ENCODE results near the gene CDCA7.
"Not testable (repeated sequence)": the region's sequence is repeated elsewhere in the genome, so short reads cannot be mapped to it uniquely, and the experiment has no call there.

Gene CDCA7

GRCh38 chr2:173370198-173370597, 15.5 kb downstream of the CDCA7 start:
- no peak for DNase-seq

GRCh38 chr2:173371023-173371422, 16.4 kb downstream of the CDCA7 start:
- DNase-seq, result no peak

DNA sequence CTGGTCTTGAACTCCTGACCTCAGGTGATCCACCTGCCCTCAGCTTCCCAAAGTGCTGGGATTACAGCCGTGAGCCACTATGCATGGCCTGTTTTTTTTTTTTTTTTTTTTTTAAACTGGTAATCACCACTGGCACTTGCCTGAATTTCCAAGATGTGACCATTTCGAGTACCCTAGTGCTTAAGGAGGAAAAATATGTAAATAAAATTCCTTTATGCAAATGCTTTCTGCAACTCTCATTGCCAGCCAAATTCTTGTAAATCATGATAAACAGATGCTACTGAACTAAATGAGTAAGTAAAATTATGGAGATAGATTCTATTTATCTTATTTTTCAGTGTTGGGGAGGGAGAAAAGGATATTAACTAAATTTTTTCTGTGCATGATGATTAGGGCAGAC, 18.6 kb downstream of the CDCA7 start:
- no peak for DNase-seq

DNA sequence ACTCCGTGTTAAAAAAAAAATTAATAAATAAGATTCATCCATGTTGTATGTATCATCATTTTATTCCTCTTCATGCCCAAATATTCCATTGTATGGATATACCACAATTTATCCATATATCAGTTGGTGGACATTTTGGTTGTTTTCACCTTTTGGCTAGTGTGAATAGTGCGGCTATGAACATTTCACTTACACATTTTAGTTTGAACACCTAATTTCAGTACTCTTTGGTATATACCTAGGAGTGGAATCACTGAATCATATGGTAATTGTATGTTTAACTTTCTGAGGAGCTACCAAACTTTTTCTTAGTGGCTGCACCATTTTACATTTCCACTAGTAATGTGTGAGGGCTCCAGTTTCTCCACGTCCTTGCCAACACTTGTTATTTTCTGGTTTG, 20.0 kb downstream of the CDCA7 start:
- DNase-seq, result no peak

GRCh38 chr2:173385534-173385933, 30.9 kb downstream of the CDCA7 start:
- not testable (repeated sequence) for DNase-seq

GRCh38 chr2:173386021-173386737, 31.5 kb downstream of the CDCA7 start:
- DNase-seq, result no peak

GRCh38 chr2:173386738-173387065, 32.0 kb downstream of the CDCA7 start:
- DNase-seq, result no peak

- DNase-seq, result no peak
Observed at GRCh38 chr2:173387079-173387478, 32.4 kb downstream of the CDCA7 start.

GRCh38 chr2:173387660-173388059, 33.0 kb downstream of the CDCA7 start:
- no peak for DNase-seq

GRCh38 chr2:173388795-173389194, 34.1 kb downstream of the CDCA7 start:
- DNase-seq, result no peak

DNA sequence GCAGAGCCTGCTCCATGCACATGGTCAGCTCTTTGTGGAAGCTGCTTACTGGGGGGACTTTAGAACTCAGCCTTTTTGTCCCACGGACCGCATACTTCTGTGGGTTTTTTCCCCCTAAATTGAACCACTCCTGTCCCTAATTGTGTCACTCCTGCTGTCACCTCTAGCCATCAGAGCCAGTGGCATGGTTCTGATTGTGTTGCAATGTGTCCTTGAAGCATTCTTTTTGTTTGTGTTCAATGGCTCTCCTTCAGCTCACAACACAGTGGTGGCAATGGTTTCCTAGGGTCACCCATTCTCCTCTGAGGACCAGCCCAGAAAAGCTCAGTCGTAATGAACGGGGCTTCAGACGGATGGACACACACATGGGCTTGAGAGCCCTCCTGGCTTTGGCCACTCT, 35.4 kb downstream of the CDCA7 start:
- no peak for DNase-seq

DNA sequence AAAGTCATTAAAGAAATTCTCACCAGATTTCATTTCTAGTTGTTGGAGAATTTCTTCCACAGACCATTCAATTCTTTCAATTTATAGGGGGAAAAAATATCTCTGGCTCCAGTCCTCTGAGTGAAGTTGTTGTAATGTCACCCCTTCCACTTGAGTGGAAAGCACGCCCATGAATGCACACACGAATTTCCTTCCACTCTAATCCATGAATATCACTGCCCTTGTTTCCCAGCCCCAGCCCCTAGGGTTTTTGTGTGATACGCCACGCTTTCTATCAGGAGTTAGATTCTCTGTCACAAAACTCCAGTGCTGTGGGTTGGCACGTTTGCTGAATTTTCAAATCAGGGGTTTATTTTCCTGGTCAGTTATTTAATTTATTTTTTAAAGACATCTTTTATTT, 38.1 kb downstream of the CDCA7 start:
- DNase-seq, result no peak

DNA sequence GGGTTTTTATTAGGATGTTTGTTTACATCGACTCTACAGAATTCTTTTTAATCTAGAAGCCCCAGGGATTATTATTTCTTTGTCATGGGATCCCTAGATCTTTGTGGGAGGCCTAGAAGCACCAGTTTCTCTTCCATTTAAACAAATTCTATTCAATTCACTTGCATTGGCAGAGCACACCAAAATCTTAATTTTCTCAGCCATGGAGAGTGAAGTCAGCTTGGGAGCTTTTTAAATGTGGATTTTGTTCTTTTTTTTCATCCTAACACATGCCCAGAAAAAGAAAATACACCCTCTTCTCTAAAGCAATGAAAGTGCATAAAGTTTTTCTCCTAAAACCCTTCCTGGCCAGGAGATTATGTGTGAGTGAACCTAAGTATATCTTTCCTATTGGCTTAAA, 38.5 kb downstream of the CDCA7 start:
- DNase-seq, result no peak

DNA sequence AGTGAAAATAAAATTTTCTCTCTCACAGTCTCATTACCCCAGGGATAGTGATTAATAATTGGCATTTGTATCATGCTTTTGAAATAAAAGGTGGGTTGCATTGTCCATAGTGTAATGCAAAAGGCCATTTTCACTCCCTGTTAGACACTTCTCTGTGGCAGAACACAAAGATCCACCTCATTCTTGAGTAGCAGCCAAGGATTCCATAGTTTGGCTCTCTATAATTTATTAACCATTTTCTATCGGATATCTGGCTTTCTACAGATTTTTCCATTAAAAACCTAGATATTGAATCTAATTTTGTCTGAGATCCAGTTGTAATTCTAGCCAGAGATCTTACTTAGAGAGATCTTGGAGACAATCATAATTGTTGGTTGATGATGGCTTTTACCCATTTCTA, 39.0 kb downstream of the CDCA7 start:
- no peak for DNase-seq

DNA sequence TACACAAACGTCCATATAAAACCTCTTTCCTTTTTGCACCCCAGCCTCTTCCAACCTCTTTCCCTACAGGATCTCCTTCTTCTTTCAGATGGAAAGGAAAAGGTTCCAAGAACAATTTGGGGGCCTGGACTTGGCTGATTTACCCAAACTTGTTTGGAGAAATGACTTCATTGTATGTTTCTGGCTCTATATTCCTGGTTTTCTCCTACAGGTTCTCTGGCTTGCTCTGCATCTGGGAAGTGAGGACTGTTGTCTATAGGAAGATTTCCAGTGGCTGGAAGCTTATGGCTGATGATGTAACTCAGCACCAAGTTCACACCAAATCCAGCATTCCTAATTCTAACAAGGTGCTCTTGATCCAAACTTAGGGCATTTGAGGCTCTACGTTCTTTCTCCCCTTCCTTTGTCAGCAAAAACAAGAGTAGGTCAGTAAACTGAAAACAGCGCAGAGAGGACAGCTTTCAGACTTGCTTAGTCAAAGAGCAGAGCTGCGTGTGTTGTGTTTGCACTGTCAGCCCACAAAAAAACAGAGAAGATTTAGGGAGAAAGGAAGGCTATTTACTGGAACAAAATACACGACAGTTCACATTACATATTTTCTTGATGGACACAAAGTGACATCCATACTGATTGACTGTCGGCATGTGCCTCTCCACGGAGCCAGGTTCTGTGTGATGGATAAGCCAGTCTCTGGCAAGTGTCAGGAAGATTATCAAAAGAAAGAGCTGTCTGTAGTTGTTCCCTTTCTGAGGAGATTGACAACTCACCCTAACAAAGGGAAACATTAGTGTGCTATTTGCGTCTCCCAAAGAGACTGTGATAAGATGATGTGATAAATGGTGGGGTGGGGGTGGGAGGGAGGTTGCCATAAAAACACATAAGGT, 39.7 kb downstream of the CDCA7 start:
- no peak for DNase-seq

DNA sequence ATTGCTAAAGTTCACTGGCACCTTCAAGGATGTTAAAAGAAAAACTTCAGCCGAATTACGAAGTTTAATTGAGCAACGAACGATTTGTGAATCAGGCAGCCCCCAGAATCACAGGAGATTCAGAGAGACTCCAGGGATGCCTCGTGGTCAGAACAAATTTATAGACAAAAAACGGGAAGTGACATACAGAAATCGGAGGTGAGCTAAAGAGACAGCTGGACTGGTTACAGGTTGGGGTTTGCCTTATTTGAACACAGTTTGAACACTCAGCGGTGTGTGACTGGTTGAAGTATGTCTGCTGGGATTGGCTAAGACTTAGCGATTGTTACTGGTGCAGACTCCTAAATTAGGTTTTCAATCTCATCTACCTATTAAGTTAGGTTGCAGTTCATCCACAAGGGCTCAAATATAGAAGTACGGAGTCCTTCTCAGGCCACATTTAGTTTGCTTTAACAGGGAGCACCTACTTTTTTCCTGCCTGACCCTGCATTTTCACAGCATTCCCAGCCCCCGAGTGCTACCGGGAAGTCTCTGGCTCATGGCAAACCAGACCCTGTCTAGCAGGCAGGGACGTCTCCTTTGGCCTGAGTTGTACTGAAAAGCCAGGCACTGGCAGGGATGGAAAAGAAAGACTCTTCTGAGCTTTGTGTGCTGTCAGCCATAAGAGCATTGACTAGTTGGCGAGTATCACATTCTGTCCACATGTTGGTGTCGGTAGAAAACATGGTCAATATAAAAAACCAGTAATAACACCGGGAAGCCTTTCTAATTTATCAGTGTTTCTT, 41.1 kb downstream of the CDCA7 start:
- no peak for DNase-seq

DNA sequence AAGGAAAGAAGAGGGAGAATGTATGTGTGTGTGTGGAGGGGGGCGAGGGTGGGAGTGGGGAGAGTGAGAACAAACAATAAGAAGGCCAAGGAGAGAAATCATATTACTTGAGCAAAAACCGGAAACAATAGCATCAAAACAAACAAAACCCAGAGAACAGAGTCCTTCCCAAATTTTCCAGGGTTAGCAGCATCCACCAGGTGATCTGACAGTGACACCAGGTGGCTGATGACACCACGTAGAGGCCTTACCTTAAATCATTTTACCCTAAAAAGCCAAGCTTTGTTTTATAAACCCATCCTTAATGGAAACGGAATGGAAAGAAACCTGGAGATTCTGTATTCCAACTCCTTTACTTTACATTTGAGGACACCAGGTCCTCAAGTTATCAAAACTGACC, 42.9 kb downstream of the CDCA7 start:
- DNase-seq, result no peak

DNA sequence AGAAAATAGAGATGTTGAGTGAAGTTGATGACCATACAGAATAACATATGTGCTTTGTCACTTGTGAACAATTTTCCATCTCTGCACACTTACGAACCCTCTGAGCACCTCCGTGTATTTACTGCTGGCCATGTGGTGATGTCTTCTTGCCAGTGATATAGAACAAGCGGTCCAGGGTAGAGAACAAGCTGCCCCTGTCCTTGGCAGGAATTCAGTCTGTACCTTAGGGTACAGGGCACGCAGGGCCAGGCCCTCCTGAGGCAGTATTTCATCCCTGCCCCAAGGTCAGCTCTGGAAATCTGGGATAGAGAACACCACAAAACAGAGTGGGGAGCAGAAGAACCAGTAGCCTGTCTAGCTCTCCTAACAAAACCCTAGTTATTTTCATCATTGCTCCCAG, 44.6 kb downstream of the CDCA7 start:
- DNase-seq, result no peak

DNA sequence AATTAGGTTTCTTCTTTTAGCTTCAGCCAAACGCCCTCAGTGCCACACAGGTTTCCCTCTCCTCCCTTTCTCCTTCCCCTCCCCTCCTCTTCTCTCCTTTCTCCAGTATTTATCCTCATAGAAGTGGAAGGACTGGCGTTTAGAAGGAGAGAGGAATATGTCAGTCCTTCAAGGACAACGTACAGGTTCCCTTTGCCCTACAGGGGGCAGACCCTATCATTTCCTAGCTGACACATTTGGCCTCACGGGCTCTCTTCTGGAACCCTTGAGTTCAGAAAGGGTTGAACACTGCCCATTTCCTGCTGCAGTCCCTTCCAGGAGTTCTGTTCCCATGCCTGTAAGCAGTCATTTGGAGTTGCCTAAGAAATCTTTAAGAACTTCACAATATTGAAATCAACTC, 46.1 kb downstream of the CDCA7 start:
- DNase-seq, result no peak

GRCh38 chr2:173401716-173402326, 47.1 kb downstream of the CDCA7 start:
- no peak for DNase-seq

- peak; percentile 19 for DNase-seq
Observed at GRCh38 chr2:173402405-173402974, 47.8 kb downstream of the CDCA7 start.

DNA sequence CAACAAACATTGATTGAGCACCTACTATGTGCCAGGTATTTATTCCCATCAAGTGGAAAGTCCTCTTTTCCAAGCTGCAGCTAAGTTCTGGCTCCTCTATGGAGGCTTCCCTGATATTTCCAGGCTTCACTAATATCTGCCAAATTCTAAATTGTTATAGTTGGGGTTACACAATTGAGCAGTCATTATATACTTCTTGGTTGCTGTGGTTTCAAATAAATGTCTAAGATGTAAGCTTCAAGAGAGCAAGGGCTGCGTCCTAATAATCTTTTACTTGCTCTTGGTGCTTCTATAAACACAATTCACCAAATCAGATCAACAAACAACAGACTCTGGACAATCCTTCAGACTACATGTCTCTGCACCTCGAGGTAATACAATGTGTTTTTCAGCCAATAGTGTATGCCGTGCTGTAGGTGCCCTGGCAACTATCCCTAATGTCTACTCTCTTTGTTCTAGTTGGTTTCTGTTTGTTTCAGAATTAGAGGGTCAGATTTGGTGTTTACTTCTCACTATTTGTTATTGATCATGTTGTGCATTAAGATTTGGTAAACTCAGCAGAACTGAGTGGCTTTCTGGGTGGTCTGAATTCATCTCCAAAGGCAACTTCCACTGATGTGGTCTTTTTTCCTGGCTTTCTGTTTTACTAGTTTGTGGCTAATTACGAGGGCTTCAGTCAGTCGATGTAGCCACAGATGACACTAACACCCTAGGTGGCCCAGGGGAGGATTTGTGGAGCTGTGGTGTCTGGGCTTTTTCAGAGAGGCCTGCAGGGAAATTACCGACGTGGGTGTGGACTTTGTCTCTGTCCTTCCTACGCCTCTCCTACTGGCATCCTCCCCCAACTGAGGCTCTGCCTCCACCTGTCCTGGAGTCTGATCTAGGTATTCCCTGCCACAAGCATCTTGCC, 50.4 kb downstream of the CDCA7 start:
- no peak for DNase-seq
